ENCODE measurements around the gene KAZN.

The KAZN gene

DNA sequence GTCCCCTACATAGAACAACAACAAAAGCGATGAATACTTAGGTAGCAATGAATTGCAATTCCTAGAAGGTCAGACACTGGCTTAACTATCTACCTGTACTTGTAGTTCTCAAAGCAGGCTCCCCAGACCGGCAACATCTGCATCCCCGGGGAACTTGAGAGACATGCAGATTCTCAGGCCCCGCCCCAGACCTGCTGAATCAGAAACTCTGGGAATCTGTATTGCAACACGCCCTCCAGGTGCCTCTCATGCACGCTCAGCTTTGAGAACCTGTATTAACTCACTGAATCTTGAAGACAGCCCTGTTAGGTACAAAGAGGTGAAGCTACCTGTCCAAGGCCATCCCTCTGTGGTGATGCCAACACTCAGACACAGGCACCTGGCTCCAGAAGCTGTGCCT is 128.1 kb downstream of the KAZN start:
- DNase-seq (ENCODE audit: low read depth) = no peak
- TF ChIP-seq, protein P1, sequence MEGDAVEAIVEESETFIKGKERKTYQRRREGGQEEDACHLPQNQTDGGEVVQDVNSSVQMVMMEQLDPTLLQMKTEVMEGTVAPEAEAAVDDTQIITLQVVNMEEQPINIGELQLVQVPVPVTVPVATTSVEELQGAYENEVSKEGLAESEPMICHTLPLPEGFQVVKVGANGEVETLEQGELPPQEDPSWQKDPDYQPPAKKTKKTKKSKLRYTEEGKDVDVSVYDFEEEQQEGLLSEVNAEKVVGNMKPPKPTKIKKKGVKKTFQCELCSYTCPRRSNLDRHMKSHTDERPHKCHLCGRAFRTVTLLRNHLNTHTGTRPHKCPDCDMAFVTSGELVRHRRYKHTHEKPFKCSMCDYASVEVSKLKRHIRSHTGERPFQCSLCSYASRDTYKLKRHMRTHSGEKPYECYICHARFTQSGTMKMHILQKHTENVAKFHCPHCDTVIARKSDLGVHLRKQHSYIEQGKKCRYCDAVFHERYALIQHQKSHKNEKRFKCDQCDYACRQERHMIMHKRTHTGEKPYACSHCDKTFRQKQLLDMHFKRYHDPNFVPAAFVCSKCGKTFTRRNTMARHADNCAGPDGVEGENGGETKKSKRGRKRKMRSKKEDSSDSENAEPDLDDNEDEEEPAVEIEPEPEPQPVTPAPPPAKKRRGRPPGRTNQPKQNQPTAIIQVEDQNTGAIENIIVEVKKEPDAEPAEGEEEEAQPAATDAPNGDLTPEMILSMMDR (IDR thresholded peaks at IDR 0.05; ENCODE audit: insufficient read depth, low read depth, low read length, missing control alignments) = no peak
- H3K4me3 ChIP-seq (ENCODE audit: low read depth, low read length) = no peak overlapping the region

DNA sequence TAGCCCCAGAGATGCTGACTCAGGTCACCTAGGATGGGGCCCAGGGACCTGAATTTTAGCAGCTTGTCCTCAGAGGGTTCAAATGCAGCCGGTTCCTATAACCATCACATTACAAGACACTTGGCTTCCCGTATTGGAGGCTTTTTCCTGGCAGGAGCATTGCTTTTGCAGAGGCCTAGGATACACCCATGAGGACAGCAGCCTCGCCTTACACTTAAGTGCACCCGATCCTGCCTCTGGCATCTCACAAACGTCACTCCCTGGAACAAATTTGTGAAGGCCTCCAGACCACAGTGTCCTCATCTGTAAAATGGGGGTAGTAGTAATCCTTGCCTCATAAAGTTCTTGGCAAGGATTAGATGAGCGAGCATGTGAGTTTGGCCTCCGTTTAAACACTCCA is 130.0 kb downstream of the KAZN start:
- no peak for DNase-seq (ENCODE audit: low read depth)
- TF ChIP-seq, protein P1 (IDR thresholded peaks at IDR 0.05; ENCODE audit: insufficient read depth, low read depth, low read length, missing control alignments) = no peak
- H3K4me3 ChIP-seq (ENCODE audit: low read depth, low read length) = no peak overlapping the region

DNA sequence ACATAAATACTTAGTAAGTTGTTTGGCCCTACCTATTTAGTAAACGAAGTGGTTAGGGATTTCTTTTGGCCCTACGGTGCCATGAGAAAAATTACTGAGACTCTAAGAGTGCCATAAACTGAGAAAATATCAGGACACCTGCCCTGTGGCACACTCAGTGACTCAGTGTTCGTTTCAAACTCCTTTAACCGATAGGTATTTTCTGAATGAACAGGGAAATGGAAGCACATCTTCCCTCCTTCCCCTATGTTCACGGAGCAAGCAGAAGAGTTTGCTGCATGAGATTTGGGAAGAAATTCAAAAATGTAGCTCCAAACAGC is 134.2 kb downstream of the KAZN start:
- no peak for DNase-seq (ENCODE audit: low read depth)
- TF ChIP-seq, protein P1 (IDR thresholded peaks at IDR 0.05; ENCODE audit: insufficient read depth, low read depth, low read length, missing control alignments) = no peak
- H3K4me3 ChIP-seq (ENCODE audit: low read depth, low read length) = peak overlapping the region; percentile 14; the same call in 1 of the 2 replicates

DNA sequence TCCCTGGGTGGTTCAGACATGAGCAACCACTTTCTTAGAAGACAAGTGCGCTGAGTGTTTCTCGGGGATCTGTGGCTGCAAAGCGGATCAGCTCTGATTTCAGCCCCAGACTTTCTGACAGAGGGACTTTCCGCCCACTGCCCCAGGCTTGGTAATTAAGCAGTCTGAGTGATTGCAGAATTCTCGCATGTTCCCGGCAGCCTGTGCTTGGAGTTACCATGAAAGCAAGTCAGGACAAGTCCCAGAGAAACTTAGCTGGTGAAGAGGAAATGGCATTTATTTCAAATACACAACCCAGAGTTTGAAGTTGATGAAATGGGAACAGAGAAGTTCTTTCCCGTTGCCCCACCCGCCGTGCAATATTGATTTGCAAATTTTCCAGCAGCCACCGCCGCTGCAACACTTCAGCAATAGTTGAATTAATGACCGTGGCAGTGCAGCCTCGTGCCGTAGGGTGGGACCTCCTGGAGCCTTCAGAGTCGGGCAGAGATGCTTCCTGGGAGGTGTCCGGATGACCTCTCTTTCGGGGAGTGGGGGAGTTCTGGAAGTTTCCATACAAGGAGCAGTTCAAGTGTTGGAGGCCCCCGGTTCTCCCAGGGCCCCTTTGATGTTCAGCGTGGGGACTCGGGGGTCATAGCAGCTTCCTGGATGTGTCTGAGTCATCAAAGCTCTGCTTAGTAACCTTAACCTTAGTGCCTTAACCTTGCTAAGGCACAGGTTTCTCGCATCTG is 134.7 kb downstream of the KAZN start:
- DNase-seq (ENCODE audit: low read depth) = peak; percentile 84
- TF ChIP-seq, protein P1 (IDR thresholded peaks at IDR 0.05; ENCODE audit: insufficient read depth, low read depth, low read length, missing control alignments) = no peak
- peak overlapping the region; percentile 39 for H3K4me3 ChIP-seq (ENCODE audit: low read depth, low read length)

DNA sequence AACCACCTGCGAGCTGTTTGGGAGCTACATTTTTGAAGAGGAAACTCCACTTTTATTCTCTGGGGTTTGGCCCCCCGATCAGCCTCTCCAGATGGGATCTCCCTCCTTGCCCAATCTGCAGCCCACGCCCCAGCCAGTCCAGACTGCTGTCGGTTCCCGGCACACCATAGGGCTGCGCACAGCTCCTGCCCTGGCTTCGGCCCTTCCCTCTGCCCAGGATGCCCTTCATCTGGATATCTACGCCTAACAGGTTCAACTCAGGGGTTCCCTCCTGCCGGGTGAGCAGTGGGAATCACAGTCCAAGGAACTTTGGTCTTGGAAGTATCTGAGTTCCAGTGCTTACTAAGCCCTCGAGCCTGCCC is 135.3 kb downstream of the KAZN start:
- TF ChIP-seq, protein P1 (IDR thresholded peaks at IDR 0.05; ENCODE audit: insufficient read depth, low read depth, low read length, missing control alignments) = no peak
- H3K4me3 ChIP-seq (ENCODE audit: low read depth, low read length) = peak overlapping the region; percentile 39
- no peak for DNase-seq (ENCODE audit: low read depth)

DNA sequence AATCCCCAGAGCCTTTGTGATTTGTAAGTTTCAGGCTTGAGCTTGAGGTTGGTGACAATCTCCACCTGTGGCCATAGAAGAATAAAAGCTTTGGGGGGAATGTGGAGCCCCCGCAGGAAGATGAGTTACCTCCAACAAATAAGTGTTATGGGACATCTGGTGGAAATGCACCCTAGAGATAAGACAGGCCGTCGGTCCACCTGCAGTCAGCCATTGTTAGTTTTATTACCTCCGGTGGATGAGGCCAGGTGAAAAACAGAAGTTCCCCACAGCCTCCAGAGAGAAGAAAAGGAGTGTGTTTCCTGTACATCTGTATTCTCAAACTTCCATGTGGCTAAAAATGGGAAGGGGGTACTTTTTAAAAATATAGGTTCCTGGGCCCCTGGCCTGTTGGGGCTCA is 137.4 kb downstream of the KAZN start:
- TF ChIP-seq, protein P1 (IDR thresholded peaks at IDR 0.05; ENCODE audit: insufficient read depth, low read depth, low read length, missing control alignments) = no peak
- peak overlapping the region; percentile 10 for H3K4me3 ChIP-seq (ENCODE audit: low read depth, low read length)
- no peak for DNase-seq (ENCODE audit: low read depth)

DNA sequence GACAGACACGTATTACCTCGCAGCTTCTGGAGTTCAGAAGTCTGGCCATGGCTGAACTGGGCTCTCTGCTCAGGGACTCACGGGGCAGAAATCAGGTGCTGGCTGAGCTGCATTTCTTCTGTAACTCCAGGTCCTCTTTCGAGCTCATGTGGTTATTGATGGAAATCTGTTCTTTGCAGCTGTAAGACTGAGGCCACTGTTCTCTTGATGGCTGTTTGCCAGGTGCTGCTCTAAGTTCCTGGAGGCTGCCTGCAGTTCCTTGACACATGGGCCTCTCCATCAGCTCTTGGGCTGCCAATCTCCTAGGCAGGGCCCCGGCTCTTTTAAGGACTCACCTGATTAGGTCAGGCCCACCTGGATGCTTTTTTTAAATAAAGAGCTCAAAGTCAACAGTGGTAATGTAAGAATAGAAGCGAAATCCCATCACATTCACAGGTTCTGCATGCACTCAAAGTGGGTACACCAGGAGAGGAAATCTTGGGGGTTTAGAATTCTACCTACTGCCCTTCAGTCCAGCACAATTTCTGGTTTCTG is 139.1 kb downstream of the KAZN start:
- TF ChIP-seq, protein P1 (IDR thresholded peaks at IDR 0.05; ENCODE audit: insufficient read depth, low read depth, low read length, missing control alignments) = no peak
- no peak overlapping the region for H3K4me3 ChIP-seq (ENCODE audit: low read depth, low read length)
- DNase-seq (ENCODE audit: low read depth) = peak; percentile 33
